Amniotic stem cell (primary cell): ENCODE measurements around the gene UNC13B.

Source experiments
- DNase-seq: peaks from one replicate; lab custom pipeline; 2025; lab: John Stamatoyannopoulos, UW

The UNC13B gene

GRCh38 chr9:35431467-35431866, 269.7 kb downstream of the UNC13B start:
- DNase-seq = no peak

DNA sequence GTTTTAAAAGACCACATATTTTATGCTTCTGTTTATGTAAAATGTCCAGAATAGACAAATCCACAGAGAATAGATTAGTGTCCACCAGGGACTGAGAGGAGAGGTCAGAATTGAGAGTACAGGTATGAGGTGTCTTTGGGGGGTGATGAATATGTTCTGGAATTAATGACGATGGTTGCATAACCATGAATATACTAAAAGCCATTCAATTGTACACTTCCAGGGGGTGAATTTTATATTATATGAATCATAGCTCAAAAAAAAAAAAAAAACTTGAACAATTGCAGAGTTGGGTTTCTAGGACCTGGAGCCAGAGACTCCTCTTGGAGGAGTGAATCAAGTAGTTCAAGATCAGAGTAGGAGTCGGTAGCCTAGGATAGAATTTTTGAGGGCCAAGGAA, 270.3 kb downstream of the UNC13B start:
- DNase-seq = no peak

- DNase-seq = no peak
Measured at GRCh38 chr9:35436933-35437332, 275.1 kb downstream of the UNC13B start.

DNA sequence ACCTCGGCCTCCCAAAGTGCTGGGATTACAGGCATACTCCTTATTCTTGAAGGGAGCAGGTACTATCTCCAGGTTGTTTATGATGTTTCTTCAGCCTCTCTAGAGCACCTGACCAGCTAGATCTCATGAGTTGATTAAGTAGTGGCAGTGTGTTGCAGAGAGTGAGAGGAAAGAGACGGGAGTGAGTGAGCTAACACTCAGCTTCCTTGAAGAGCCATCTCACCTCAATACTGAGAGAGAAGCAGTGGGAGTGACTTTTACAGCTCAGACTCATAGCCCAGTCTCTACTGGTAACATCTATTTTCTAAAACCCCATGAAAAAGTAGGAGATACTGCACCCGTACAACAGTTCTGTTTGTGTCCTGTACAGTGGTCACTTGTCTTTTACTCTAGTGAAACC, 284.2 kb downstream of the UNC13B start:
- DNase-seq = no peak

- DNase-seq = no peak
Measured at GRCh38 chr9:35448496-35448895, 286.7 kb downstream of the UNC13B start.

DNA sequence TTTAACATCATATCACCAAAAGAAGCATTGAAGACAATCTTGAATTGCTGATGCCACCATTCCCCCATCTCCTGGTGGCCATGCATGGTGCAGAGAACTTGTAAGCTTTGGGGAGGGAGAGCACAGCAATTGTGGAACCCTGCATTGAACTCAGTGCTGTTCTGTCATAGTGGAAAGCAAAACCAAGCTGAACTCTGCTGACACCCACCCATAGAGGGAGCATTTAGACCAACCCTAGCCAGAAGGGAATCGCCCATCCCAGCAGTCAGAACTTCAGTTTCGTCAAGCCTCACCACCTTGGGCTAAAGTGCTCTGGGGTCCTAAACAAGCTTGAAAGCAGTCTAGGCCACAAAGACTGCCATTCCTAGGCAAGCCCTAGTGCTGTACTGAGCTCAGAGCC, 290.7 kb downstream of the UNC13B start:
- DNase-seq = no peak

GRCh38 chr9:35453786-35454185, 292.0 kb downstream of the UNC13B start:
- no peak for DNase-seq
